OCI-M1 (cell line): Measurements from ENCODE around the gene SSX5.
"Not testable (repeated sequence)": the region's sequence is repeated elsewhere in the genome, so short reads cannot be mapped to it uniquely, and the experiment has no call there.

Experiments
- DNase-seq: peaks from one replicate; lab custom pipeline; 2025; lab: John Stamatoyannopoulos, UW

The SSX5 gene

GRCh38 chrX:48196745-48197201 lies at the start of gene SSX5:
TSS of gene SSX5 (minus strand) at chrX:48196795. CDS start at chrX:48195358, 1,437 bp downstream.
- DNase-seq: no peak

DNA sequence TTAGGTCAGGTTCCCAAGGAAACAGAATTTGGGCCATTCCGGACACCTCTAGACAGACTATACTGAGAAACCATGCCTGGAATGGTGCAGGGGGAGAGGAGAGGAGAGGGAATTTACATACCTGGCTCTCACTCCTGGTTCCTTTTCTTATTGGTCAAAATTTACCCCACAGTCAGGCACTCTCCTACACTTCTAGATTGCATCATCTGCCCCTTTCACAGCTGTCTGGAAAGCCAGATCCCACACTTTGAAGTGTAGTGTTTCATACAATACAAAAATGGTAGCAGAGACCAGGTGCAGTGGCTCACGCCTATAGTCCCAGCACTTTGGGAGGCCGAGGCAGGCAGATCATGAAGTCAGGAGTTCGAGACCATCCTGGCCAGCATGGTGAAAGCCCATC lies 27.6 kb upstream of the SSX5 start:
- not testable (repeated sequence) for DNase-seq

- DNase-seq: not testable (repeated sequence)
Observed at GRCh38 chrX:48214341-48214740, 17.7 kb upstream of the SSX5 start.

GRCh38 chrX:48190024-48190423 lies 6.6 kb downstream of the SSX5 start:
- not testable (repeated sequence) for DNase-seq

- DNase-seq: not testable (repeated sequence)
Observed at GRCh38 chrX:48181882-48182281, 14.7 kb downstream of the SSX5 start.

- no peak for DNase-seq
Observed at GRCh38 chrX:48180811-48181210, 15.8 kb downstream of the SSX5 start.

DNA sequence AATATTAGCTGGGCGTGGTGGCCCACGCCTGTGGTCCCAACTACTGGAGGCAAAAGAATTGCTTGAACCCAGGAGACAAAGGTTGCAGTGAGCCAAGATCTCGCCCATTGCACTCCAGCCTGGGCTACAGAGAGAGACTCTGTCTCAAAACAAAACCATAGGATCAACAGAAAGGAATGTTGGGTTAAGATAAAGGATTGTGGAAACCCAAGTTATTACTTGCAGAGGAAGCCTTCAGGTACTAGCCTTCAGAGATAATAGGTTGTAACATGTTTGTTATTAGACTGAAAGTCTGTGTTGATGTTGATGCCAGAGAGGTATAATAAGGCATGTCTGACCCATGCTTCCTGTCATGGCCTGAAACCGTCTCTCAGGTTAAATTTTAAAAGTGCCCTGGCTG lies 16.9 kb downstream of the SSX5 start:
- no peak for DNase-seq

GRCh38 chrX:48166322-48166721 lies 30.3 kb downstream of the SSX5 start:
- DNase-seq: not testable (repeated sequence)

DNA sequence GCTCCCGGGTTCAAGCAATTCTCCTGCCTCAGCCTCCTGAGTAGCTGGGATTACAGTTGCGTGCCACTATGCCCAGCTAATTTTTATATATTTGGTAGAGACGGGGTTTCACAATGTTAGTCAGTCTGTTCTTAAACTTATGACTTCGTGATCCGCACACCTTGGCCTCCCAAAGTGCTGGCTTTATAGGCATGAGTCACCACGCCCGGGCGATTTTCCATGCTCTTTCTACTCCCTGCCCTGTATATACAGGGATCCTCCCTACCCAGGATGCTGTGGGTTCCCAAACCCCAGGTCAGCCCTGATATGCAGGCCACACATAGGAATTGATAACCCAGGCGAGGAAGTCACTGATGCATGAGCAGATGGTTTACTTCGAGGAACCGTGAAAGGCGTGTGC lies 31.4 kb downstream of the SSX5 start:
- DNase-seq: no peak

- no peak for DNase-seq
Observed at GRCh38 chrX:48156014-48156413, 40.6 kb downstream of the SSX5 start.

GRCh38 chrX:48154796-48155195 lies 41.8 kb downstream of the SSX5 start:
- no peak for DNase-seq

- DNase-seq: no peak
Observed at GRCh38 chrX:48153769-48154168, 42.8 kb downstream of the SSX5 start.

DNA sequence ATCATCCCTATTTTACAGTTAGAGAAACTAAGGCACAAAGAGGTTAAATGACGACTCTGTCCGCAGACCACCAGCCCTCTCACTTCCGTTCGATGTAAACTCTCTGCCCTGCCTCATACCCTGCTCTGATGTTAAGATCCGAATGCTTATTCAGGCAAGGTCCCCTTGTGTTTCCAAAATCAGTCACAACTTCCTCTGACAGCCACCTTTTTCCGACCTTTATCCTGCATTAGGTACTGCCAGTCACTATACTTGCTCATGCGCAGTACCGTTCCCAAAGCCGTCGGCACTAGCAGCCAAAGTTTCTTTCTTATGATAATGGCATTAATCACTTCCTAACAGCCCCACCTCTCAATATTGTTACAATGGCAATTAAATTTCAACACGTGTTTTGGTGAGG lies 53.9 kb downstream of the SSX5 start:
- DNase-seq: not testable (repeated sequence)

GRCh38 chrX:48141810-48142508 lies 54.6 kb downstream of the SSX5 start:
- DNase-seq: not testable (repeated sequence)

DNA sequence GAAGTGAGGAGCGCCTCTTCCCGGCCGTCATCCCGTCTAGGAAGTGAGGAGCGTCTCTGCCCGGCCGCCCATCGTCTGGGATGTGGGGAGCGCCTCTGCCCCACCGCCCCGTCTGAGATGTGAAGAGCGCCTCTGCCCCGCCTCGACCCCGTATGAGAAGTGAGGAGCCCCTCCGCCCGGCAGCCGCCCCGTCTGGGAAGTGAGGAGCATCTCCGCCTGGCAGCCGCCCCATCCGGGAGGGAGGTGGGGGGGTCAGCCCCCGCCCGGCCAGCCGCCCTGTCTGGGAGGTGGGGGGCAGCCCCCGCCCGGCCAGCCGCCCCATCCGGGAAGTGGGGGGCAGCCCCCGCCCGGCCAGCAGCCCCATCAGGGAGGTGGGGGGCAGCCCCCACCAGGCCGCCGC lies 57.5 kb downstream of the SSX5 start:
- not testable (repeated sequence) for DNase-seq
